HG03439 (cell line): Measurements from ENCODE around the gene TARBP2.
"Not testable (repeated sequence)": the region's sequence is repeated elsewhere in the genome, so short reads cannot be mapped to it uniquely, and the experiment has no call there.

Experiments used
- ATAC-seq: cut with Tn5 transposase; IDR thresholded peaks from one replicate; pipeline ENCODE4 v1.9.1; 2021; ENCODE audit warnings: mild to moderate bottlenecking, moderate library complexity; ENCODE audit not compliant: unreplicated experiment

The TARBP2 gene

DNA sequence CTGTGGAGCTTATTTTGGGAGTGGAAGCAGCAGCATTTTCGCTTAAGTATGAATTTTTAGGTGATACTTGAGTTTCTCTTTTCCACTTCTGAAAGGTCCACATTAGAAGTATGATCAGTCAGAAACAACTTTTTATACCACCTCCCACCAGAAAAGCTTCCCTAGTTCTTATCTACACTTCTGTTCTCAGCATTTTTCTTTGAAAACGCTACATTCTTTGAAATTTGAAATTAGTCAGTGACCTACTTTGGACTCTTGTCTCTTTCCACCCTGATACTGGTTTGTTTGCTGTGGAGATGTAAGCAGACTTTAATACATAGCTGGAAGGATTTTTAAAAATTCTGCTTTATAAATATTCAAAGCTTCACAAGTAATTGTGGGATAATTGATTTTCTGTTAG is 27.0 kb upstream of the TARBP2 start:
- ATAC-seq, result no peak

DNA sequence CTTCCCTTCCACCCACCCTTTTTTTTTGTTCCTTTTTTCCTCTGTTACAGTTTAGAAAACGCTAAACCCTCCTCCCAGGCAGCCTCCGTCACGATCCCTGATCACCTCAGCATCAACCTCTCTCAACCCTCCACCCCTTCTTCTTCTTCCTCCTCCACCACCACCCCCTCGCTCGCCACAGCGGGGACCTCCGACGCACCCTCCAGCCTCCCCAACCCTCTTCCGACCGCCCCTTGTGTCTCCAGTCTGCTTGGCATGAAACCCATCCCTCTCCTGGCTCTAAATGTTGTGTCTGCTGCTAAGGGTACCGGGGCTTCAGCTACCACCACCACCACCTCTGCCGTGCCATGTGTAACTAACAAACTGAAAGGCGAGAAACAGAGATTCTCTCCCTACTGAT is 26.3 kb upstream of the TARBP2 start:
- no peak for ATAC-seq

DNA sequence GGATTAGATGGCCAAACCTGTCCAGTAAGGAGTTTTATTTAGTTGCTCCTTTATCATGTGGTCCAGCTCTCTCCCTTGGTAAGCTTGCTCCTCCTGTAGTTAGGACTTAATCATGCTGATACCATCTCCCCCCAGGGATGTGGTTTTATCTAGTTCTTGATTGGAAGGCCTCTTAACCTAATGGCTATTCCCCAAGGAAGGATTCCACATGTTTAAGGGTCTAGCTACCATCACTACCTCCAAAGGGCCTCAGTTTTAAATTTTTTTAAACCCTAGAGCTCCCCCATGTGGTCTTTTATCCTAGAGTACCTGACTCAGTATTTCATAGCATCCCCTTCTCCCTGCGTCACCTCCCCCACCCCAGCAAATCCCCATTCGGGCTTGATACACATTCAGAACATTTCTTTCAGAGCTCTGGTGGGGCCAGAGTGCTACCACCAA is 24.3 kb upstream of the TARBP2 start:
- ATAC-seq, result no peak

DNA sequence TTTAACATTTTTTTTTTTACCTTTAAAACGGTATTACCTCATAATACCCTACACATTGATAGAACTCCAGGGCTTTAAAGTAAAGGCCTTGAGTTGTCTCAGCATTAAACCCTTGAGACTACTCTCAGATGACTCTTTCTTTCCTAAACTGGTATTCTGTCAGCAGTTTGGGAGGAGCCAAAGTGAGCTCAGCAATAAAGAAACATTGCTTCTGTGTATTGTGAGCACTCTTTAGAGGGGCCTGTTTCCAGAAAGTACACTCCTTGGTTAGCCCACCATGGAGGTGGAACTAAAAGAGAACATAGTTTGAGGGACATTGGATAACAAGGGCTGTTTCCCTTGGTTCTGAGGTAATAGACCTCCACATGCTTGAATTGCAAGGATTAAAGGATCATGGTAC is 22.2 kb upstream of the TARBP2 start:
- no peak for ATAC-seq

DNA sequence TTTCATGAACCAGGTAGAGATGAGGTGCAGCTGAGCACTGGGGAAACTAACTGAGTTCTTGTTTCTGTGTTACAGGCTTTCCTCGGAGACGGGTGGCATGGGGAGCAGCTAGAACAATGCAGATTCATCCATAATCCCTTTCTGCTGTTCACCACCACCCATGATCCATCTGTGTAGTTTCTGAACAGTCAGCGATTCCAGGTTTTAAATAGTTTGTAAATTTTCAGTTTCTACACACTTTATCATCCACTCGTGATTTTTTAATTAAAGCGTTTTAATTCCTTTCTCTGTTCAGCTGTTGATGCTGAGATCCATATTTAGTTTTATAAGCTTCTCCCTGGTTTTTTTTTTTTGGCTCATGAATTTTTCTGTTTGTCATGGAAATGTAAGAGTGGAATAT is 21.8 kb upstream of the TARBP2 start:
- ATAC-seq, result no peak

DNA sequence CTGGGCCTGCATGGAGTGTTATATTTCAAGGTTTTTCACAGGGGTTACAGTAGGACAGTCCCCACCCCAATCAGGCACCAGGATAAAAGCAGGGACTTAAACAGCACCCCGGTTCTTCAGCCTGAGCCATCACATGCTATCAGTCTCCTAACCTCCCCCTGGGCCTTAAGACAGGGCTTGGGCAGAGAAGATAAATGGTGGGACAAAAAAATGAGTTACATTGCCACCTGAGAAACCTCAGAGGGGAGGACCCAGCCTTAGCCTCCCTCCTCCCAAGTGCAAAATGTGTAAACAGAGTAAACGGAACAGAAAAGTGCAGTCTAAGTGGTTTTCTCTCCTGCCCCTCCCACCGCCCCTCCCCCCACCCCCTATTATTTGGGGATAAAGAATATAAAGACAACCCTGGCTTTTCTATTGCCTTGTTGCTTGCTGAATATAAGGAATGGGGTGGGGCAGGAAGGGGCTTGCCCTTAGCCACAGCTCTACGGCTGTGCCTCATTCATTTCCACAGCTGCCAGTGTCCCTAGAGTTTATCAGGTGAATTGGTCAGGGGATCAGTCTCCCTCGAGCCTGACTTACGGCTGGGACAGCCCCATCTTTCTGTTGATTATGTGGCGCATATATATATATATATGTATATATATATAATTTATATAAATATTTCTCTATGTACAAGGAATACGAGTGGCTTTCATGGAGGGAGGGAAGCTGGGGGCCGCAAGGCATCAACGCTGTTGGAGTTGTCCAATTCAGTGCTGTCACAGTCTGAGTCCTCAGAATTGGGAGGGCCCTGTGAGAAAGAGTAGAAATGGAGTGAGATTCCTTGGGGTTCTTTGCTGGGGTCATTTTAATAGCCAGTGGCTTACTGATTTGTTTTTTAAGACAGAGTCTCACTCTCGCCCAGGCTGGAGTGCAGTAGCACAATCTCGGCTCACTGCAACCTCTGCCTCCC is 20.3 kb upstream of the TARBP2 start:
- no peak for ATAC-seq

DNA sequence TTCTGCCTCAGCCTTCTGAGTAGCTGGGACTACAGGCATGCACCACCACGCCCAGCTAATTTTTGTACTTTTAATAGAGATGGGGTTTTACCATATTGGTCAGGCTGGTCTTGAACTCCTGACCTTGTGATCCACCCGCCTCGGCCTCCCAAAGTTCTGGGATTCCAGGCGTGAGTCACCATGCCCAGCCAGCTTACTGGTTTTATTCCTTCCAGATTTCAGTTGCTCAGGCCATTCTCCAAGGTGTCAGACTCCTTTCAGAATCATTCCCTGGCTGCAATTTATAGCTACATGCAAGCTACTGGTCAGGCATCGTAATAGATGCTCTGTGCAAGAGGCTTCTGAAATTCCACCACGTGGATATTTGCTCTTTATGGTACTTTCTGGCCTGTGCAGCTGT is 19.6 kb upstream of the TARBP2 start:
- not testable (repeated sequence) for ATAC-seq

DNA sequence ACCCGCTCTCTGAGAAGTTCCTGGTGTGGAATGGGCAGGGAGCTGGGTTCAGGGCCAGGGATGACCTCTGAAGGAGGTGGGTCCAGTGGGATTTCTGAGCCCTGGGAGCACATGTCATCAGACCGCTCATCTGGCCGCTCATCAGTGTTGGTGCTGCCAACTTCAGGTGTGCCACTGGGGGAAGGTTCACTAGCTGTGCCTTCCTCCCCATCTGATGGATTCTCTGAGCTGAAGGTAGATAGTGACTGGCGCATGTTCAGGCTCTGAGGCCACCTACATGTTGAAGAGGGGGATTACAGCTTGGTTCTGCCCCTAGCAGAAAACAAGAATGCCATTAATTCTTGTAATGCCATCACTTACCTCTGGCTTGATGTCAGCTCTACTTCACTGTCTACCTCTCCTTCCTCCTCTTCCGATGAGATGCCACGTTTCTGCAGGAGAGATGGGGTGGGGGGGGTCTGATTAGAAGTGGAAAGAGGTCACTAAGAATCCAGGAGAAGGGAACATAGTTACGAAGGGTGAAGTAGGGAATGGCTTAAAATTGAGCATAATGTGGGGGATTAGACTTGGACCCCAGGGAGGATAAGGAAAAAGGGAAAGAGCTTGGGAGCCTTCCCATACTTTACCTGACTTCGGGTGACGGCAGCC is 19.0 kb upstream of the TARBP2 start:
- ATAC-seq, result no peak

DNA sequence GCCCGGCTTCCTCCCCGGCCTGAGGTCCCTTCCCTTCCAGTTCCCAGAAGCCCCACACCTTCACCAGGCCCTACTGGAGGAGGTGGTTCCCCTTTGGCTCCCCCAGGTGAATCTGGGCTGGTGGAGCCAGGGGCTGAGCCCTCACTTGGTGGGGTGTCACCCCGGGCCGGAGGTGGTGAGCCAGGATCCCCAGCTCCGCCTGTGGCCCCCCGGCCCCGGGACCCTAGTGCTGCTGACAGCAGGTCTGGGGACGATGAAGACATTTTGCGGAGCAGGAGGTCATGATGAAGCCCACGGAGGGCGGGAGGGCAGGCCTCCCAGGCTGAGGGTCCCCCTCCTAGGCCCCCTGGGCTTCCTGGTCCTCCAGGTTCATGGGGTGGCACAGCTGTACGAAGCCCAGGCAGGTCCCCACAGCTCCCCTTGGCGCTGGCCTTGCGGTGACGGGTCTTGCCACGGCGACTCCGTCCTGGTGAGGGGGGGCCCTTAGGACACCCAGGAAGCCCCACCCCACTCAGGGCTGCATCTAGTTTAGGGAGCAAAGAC is 18.4 kb upstream of the TARBP2 start:
- ATAC-seq, result no peak

DNA sequence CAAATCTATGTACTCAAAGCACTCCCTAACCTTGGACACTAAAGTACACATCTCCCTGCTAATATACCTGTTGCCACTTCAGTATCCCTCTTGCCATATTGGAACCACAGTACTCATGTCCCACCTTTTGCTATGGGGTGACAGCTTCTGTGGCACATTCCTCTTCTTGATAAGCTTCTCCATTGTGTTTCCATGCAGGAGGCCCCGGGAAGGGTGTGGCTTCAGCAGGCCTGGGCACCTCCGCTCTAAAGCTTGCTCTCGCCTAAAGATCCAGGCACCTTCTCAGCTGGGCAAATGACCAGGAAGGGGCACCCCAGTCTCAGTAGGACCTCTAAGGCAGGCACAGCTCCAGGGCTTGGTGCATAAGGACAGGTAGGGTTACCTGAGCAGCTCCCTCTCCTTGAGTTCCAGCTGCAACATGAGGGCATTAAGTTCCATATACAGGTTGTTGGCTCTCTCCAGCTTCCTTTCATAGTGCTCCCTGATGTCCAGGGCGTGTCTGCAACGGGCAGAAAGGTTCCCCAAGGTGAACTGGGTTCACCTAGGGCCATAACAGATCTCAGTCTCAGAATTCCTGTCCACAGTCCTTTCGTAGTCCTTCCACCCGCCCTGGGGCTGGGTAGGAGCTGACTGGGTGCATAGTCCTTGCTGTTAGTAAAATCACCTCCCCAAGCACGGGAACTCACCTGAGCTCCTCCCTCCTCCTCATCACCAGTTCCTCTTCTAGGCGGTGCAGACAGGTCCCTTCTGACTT is 17.7 kb upstream of the TARBP2 start:
- ATAC-seq, result no peak

DNA sequence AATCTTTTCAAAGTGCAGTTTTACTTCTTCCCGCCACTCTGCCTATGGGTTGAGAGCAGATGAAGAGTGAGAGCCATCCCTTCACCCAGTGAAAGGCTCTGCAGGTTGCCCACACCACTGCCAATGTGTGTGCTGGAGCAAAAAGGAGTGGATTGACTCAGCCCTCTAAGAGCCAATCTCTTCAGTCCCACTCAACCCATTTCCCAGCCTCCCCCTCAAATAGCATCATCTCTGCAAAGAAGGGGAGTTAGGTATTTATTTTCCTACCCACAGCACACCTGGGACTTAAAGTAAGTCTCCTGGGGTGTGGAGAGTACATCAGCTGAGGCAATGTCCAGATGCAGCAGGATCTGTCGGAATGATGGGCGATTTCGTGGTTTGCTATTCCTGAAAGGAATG is 17.1 kb upstream of the TARBP2 start:
- no peak for ATAC-seq

DNA sequence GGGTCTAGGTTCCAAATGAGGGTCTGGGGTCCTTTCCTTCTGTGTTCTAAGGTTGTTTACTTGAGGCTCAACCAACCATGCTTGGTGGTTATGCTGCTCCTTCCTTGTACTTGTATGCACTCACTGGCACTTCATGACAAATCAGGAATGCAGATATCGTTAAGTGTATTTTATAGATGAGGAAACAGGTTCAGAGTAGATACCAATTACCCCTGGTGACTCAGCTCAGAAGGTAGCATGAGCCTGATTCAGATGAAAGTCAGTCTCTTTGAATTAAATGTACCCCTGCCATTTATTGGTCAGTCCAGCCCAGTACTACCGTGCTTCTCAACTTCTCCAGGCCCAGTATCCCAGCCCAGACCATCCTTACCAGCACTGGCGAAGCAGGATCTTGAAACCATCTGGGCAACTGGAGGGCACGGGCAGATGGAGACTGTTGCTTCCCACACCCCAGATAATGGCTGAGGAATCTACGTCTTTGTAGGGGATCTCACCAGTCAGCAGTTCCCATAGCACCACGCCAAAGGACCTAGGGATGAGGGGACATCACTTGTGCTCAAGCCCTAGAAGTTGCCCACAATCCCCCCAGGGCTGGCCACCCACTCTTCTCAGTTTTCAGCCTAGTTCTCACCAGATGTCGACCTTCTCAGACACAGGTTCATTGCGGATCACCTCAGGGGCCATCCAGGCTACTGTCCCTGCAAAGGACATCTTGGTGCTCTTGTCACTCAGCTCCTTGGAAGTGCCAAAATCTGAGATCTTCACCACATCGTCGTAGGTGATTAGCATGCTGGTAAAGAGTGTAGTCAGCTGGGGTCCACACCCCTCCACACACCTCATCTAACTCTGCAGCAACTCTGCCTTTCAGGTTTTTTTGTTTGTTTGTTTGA is 16.2 kb upstream of the TARBP2 start:
- ATAC-seq, result no peak

DNA sequence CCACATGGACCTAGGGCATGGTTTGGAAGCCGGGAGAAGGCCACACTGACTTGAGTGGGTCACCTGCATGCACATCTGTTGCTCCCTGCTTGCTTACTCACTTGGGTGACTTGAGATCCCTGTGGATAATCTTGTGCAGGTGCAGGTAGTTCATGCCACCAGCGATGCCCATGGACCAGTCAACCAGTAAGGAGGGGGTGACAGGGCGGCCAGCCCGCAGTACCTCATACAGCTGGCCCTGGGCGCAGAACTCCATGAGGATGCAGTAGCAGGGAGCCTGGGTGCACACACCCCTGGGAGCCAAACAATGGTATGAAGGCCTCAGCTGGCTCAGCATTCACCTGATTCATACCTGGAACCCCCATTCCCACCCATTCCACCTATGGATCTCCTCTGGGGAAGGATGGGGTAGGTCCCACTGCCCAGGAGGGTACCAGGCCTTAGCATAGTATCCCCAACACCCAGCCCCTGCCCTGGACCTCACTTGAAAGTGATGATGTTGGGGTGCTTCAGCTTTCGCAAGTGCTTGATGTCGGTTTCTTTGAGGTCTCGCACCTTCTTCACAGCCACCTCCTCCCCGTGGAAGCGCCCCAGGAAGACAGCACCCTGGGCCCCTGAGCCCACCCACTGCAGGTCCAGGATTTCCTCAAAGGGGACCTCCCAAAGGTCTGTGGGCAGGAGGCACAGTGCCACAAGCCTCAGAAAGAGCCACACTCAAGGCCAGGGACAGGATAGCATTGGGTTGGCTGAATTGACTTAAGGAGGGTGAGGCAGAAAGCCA is 14.9 kb upstream of the TARBP2 start:
- ATAC-seq, result no peak

DNA sequence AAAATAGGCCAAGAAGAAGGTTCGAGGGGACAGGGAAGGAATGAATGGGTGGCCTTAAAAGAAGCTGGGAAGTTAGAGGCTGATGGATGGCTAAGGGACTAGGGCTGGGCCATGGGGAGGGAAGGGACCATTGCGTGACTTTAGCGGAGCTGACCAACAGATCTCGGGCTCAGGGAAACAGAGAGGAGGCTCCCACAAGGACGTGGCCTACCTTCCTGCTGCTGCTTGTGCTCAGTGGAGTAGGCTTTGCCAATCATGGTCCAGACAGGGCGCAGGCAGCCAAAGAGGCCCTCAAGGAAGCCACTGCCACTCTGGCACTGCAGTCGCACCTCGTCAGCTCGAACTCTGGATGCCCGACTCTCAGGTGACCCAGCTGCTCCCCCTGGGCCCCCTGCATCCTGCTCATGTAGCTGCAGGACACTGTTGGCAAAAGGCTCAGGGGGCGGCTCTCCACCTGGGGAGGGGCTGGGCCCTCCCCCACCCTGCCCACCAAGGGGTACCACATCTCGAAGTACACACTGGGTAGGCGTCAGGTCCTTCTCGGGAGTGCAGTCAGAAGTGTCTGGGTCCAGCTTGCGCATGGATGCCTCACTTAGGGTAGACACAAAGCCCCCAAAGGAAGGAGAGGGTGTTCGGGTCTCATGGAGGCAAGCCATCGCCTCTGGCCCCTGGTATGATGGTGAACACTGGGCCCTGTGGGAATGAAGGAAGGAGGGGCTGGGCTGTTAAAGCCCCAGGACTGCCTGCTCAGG is 14.2 kb upstream of the TARBP2 start:
- ATAC-seq, result no peak

DNA sequence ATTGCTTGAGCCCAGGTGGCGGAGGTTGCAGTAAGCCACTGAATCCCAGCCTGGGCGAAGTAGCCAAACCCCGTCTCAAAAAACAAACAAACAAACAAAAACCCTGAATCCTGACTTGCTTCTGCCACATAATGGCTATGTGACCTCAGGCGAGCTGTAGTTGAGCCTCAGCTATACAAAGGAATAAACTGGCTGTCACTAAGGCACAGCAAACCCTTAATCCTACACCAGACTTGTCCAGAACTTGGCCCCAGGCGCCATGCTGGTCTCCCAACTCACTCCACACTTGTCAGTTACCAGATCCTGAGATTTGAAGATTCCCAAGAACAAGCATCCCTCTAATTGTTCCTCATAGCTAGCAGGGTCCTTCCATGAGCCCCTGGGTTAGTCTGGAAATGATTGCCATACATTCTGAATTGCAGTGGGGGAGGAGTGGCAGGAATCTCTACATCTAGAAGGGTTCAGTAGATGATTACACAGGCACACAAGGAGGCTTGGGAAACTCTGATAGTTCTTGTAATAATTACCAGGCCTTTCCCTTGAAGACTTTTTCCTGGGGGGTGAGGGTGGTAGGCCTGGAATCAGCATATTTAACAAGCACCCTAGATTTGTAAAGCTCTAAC is 11.7 kb upstream of the TARBP2 start:
- no peak for ATAC-seq

DNA sequence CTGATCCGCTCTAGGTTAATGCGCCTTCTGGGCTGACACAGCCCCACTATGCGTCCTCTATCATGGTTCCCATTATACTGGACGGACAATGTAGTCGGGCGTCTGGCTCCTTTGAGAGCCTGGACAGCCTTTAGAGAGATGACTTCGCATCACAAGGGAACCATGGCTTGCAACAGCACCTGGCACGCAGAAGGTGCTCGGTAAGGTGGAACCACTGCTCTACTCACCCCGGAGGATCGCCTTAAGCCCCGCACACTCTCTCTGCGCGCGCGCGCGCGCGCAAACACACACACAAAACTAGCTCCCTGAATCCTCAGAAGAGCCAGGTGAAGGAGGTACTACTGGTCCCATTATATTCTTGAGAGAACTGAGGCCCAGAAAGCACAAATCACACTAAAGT is 8.9 kb upstream of the TARBP2 start:
- no peak for ATAC-seq

DNA sequence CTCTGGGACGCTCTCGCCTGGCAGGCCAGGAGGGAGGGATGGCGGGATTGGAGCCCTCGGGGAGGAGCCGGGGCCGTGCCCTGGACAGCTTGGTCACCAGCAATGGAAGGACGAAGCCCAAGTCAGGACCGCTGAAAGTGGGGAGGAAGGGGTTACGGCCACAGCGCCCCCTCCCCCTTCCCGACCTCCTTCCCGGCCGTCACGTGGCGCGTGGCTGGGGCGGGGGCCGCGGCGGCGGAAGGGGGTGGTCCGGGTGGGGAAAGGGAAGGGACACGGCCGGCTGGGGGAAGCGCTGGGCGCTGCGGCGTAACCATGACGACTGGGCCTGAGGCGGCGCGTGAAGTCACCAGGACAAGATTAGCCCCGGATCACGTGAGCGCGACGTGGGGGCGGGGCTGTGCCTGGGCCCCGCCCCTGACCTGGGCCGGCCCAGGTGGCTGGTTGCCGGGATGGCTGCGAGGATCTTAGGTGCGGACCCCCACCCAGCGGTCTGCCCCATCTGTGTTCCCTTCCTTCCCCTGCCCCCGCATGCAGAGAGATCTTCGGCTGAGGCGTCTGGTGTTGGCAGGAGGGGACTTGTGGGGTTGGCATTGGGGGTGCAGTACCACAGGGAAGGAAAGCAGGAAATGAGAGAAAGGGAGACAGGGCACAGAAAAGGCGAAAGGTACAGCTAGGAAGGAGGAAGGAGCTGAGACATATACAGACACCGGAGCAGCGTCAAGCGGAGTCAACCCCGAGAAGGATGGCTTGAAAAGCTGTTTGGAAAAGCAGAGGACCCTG is 8.1 kb upstream of the TARBP2 start:
- peak; percentile 92 for ATAC-seq
